NCI-H69 (cell line): ENCODE results near the gene CD300C.
"Not testable (repeated sequence)": the region's sequence is repeated elsewhere in the genome, so short reads cannot be mapped to it uniquely, and the experiment has no call there.

Experiments used
- DNase-seq: peaks from one replicate; lab custom pipeline; 2025; lab: John Stamatoyannopoulos, UW

Gene CD300C

GRCh38 chr17:74545843-74546230 lies at the start of gene CD300C:
CD300C (minus strand) TSS chr17:74546115; CDS start chr17:74545782, 333 bp downstream.
- DNase-seq: no peak

DNA sequence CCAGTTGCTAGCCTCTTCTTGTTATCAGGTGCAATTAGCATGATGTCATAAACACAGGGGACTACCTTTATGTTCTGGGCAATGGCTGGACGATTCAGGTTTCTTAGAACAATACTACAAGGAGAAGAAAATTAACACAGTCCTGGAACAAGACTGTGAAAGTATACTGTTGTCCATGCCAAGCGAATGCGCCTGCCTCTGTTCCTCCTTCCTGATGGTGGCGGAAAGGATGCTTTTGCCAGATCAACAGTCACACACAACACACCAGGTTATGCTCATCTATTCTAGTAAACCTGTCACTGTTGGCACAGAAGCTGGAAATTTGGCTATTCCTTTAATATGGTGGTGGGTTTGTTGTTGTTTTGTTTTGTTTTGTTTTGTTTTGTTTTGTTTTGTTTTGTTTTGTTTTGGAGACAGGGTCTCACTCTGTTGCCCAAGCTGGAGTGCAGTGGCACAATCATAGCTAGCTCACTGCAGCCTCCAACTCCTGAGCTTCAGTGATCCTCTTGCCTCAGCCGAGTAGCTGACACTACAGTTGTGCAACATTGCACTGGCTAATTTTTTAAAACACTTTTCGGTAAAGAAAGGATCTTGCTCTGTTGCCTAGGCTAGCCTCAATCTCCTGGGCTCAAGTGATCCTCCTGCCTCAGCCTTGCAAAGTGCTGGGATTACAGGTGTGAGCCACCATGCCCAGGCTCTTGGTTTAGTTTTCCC lies 49.3 kb upstream of the CD300C start:
- no peak for DNase-seq

DNA sequence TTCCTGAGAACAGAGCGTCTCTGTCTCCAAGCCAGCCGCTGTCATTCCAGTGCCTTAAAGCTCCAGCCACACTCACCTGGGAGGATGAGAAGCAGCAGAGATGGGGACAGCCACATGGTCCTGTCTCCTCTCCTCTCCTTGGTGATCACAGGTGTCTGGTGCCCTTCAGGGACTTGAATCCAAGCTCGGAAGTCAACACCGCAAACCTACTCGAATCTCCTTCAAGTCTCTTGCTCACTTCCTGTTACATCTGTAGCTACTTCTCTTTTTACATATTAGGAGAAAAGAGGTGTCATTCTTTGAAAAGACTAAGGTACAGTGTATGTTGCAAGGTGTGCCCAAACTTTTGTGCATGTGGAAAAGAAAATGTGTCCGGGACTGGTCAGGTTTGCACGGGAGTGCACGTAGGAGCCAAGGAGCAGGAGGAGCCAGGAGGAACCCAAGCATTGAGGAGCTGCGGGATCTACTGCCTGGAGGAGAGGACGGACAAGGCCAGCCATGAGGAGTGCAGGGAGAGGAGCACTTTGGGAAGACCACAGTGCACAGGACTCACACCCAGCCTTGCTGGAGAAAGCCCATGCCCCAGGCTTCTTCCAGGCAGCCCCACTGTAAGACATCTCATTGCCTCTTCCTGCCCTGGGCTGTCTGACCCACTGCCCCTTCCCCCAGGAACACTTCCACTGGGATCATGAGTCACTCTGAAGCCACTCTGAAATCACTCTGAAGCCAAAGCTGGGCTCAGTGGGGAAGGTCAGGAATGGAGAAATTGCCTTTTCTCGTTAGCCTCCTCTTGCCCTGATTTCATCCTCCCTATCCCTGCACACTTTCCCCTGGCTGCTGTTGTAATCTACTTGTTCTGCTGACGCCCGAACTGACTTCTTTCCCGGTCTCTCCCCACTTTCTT lies 46.4 kb upstream of the CD300C start, which contains the start of gene CD300LD:
Gene CD300LD (minus strand): TSS at position 197 of the 904 bp plus-strand sequence. CDS start 81 bp downstream, at position 116.
- no peak for DNase-seq

DNA sequence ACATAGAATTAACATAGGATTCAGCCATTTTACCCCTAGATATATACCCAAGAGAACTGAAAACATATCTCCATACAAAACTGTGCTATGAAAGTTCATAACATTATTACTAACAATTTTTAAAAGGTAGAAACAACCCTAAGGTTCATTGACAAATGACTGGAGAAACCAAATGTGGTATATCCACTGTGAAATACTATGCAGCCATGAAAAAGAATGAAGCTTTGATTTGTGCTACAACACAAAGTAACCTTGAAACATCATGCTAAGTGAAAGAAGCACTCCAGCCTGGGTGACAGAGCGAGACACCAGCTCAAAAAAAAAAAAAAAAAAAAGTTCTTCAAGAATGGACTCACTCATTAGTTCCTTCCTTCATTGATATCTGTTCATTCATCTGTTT lies 45.6 kb upstream of the CD300C start:
- no peak for DNase-seq

DNA sequence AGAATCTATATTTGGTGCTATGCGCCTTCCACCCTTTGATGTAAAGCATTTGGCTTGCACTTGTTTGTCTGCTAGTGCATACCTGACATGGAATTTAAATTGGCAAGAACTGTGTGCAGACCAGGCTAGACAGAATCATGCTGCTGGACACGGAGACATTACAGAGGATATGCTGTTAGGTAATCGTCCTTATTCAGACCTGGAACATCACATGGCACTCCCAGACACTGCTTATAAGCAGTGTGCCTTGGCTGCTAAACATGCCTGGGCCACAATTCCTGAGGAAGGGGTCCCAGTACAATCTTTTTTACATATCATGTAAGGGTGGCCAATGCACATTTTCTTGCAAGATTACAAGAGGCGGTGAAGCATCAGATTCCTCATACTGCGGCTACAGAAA lies 39.8 kb upstream of the CD300C start:
- DNase-seq: no peak

- no peak for DNase-seq
These were observed 38.6 kb upstream of the CD300C start for GRCh38 chr17:74584292-74585060.

DNA sequence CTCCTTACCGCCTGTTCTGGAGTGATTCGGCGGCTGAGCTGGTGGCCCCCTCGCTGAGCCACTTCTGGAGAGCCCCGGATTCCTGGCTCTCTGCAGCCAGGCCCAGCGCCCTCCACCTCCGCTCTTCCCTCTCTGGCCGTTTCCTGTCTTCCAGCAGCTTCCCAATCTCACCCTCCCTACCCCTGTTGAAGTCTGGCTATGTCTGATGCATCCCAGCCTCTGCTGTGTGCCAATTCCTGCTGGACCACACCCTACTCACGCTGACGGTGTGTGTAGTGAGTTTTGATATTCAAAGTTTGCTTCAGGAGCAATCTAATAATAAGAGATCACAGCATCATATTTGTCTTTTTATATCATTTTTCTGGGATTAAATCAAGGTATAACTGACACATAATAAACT lies 36.7 kb upstream of the CD300C start:
- no peak for DNase-seq

DNA sequence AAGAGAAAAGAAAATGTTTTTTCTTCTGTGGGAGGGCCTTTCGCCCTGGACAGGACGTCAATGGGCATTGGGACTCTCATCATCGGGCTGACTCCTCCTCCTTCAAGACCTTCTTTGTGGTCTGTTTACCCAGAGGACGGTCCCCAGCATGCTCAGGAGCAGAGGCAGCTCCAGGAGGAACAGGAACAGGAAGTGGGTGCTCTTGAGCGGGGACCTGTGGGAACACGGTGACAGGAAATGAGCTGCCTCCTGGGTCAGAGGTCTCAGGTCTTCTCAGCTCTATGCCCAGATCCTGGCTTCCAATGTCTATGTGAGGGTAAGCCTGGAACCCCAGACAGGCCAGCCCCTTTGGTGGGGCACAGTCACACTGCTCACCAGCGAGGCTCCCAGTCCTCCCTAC lies 34.0 kb upstream of the CD300C start:
- DNase-seq: no peak

DNA sequence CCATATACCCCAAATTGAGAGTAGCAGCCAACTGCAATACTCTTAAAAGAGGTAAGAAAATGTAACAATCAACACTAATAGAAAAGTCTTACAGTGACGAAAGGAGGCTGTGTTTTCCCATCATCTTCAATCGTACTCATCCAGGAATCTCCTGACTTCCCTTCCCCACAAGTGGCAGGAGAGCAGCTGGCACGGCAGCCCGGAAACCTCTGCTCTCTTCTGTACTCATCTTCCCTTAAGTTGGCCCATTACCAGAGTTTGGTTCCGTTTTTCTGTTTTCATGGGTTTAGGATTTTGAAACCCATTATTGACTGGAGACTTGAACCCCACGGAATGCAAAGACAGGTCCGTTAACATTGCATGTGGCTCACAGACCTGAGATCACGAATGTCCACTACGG lies 33.1 kb upstream of the CD300C start:
- no peak for DNase-seq

DNA sequence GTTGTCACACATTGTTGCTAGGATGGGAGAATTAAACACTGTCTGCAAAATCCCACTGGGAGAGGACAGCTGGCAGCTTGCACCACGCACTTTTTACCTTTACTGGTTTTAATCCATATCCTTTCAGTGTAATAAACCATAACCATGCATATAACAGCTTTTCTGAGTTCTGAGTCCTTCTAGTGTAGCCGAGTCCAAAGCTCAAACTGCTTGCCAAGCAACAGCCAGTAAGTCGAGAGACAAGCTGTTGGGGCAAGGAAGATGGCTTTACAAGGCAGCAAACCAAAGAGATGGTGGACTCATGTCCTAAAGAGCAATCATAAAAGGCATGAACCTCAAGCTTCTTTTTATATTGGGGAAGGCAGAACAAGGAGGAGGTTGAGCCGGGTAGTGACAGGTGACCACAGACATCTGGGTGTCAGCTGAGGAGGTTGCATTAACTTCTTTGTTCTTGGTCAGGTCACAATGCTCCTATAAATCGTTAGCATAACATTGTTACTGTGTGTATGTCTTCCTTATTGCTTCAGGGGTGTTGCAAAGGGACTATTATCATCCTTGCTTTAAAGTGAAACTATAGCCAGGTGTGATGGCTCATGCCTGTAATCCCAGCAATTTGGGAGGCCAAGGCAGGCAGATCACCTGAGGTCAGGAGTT lies 28.7 kb upstream of the CD300C start:
- no peak for DNase-seq

DNA sequence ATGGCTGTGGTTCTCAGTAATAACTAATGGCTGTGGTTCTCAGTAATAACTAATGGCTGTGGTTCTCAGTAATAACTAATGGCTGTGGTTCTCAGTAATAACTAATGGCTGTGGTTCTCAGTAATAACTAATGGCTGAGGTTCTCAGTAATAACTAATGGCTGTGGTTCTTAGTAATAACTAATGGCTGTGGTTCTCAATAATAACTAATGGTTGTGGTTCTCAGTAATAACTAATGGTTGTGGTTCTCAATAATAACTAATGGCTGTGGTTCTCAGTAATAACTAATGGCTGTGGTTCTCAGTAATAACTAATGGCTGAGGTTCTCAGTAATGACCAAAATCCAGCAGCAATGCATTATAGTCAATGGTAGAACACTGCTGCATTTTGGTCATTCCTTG lies 27.7 kb upstream of the CD300C start:
- DNase-seq: not testable (repeated sequence)

DNA sequence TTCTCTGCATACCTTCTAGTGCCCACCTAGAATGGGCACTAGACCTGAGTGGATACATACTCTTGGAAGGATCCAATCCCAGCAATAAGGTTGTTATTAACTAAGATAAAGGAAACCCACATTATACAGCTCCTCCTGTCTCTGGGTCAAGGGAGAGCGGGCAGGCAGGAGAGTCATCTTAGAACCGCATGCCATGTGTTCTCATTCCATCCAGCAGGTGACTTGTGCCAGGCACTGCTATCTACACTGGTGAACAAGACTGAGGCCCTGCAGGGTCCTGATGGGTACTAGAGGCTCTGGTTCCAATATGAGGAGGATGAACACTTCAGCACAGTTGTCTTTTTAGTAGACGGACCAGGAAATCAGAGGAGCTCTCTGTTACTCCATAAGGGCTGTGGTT lies 27.3 kb upstream of the CD300C start:
- DNase-seq: no peak

GRCh38 chr17:74571621-74572270 lies 25.8 kb upstream of the CD300C start:
- DNase-seq: no peak

GRCh38 chr17:74569020-74570003 lies 23.4 kb upstream of the CD300C start:
- peak; percentile 13 for DNase-seq

DNA sequence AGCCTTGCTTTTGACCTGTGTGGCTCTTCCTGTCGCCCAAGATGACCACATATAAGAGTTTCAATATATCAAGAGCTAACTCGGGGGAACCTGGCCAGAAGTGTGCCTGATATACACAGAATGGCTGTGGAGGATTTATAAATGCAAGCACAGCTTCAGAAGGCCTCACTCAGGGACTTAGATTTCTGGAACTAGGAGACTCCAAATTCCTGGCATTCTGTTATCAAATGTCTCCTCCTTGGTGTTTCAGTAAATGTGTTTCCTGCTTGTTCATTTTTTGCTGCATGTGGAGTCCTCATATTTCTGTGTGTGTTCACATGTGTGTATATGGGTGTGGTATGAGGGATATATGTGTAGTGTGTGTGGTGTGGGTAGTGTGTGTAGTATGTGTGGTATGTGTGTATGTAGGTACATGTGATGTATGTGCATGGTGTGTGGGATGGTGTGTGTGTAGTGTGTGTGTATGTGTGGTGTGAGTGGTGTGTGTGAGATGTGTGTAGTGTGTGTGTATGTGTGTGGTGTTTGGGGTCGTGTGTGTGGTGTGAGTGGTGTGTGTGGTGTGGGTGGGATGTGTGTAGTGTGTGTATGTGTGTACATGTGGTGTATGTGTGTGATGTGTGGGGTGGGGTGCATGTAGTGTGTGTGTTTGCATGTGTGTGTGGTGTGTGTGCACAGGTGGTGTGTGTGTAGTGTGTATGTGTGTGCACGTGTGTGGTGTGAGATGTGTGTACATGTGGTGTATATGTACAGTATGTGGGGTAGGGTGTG lies 22.4 kb upstream of the CD300C start:
- no peak for DNase-seq

- no peak for DNase-seq
These were observed 21.5 kb upstream of the CD300C start, which contains the start of gene CD300H for GRCh38 chr17:74567397-74567796. CD300H (minus strand) TSS chr17:74567509.

DNA sequence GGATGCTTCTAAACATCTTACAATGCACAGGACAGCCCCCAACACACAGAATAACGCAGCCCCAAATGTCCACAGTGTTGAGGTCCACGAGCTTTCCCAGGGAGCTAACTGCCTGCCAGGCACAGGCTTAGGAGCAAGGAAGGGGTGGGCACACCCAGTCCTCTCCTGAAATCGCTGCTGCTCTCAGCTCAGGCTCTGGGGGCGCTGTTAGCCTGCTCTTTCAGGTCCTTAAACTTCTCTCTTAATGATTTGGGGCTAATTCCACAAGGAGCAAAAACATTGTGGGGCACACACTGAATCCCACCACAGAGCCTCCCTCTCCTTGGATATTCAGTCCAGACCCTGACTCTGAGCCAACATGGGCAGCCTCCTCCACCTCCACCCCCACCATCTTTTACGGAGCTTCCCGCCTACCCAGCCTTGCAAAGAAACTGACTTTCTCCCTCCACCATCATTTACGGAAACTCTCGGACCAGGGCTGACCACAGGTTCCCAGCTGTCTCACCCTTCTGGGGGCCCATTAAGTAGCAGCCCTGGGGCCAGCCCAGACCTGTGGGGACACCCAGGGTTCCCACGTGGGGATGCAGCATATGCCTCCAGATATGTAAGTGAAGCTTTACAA lies 20.3 kb upstream of the CD300C start:
- DNase-seq: peak; percentile 55

DNA sequence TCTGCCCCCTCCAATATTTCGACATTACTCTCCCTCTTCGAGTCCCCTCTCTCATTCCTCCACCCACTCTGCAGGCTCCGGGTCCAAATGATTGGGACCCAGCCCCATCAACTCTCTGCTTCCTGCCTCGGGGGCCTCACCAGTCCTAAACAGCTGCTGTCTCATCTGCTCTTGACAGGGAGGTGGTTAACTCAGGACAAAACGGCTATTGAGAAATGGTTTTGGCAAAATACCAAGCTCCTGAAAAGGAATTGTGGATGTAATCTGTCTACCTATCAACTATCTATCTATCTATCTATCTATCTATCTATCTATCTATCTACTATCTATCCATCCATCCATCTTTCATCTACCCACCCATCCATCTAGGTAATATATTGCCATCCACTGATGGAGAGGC lies 19.2 kb upstream of the CD300C start:
- DNase-seq: no peak

- no peak for DNase-seq
These were observed 17.4 kb upstream of the CD300C start for GRCh38 chr17:74563358-74563757.
